Endothelial cell (in vitro differentiated cells): Measurements from ENCODE around the gene DHRS7C. TPM values are rescaled to one million over a fixed set of nuclear protein-coding genes. Genes with fewer than 3 reads are reported as not detected.
"Not testable (repeated sequence)": the region's sequence is repeated elsewhere in the genome, so short reads cannot be mapped to it uniquely, and the experiment has no call there.

Source experiments
- DNase-seq: peaks from one replicate; pipeline ENCODE4 v3.0.0; 2021; ENCODE audit warnings: low spot score
- H3K27ac Mint-ChIP-seq: one replicate; pipeline ENCODE4 v1.8.0; 2021; ENCODE audit warnings: mixed read lengths, inconsistent platforms; ENCODE audit not compliant: unreplicated experiment
- H3K27me3 Mint-ChIP-seq: one replicate; pipeline ENCODE4 v1.8.0; 2021; ENCODE audit warnings: mild to moderate bottlenecking, moderate library complexity, mixed read lengths, inconsistent platforms; ENCODE audit not compliant: unreplicated experiment
- H3K36me3 Mint-ChIP-seq: one replicate; pipeline ENCODE4 v1.8.0; 2021; ENCODE audit warnings: mild to moderate bottlenecking, low read depth, mixed read lengths, inconsistent platforms; ENCODE audit not compliant: unreplicated experiment
- H3K4me1 Mint-ChIP-seq: one replicate; pipeline ENCODE4 v1.8.0; 2021; ENCODE audit warnings: mild to moderate bottlenecking, mixed read lengths, inconsistent platforms; ENCODE audit not compliant: unreplicated experiment
- H3K4me3 Mint-ChIP-seq: one replicate; pipeline ENCODE4 v1.8.0; 2021; ENCODE audit warnings: mild to moderate bottlenecking, mixed read lengths, inconsistent platforms; ENCODE audit not compliant: unreplicated experiment
- H3K9me3 Mint-ChIP-seq: one replicate; pipeline ENCODE4 v1.8.0; 2021; ENCODE audit warnings: mixed read lengths, inconsistent platforms; ENCODE audit not compliant: unreplicated experiment
- total RNA-seq: library from RNA; stranded (reverse); fragmentation: NEBNext Ultra II Directional; extraction: Animal tissue kit (Norgen Biotek cat#: 25700); gene quantifications from one replicate; pipeline ENCODE4 v1.2.1, GENCODE V29; 2021; ENCODE audit not compliant: unreplicated experiment
- TF ChIP-seq, protein P1 (sequence below): fragments of 200-600 bp; sonication (generic); IDR thresholded peaks from one replicate; pipeline ENCODE4 v1.5.0; 2021; ENCODE audit warnings: antibody characterized with exemption; ENCODE audit not compliant: unreplicated experiment

DHRS7C gene
- total RNA-seq, 1 donor from 2014 or later = 0.31 TPM

DNA sequence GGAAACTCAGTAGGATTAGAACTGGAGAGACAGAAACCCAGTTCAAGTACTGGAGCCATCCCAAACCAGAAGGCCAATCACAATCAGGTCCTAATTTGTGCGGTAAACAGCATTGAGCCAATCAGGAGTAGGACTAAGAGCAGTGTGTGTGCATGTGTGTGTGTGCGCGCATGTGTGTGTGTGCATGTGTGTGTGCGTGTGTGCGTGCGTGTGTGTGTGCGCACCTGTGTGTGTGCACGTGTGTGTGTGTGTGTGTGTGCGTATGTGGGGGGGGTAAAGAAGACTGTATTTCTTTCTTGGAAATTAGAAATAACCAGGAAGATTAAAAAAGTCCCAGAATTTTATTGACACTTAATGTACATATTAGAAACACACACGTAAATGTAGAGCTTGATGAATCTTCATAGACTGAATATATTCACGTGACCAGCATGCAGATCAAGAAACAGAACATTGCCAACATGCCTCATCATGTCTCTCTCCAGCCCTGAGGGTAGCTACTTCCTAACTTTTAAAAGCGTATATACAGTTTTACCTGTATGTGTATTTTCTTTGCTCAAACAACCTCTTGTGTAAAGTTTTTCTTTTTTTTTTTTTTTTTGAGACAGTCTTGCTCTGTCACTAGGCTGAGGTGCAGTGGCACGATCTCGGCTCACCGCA is 919 bp upstream of the DHRS7C start:
- H3K27ac Mint-ChIP-seq = no peak overlapping the region
- no peaks in the 10 kb centered on the region for H3K9me3 Mint-ChIP-seq
- H3K27me3 Mint-ChIP-seq = no peaks in the 10 kb centered on the region
- TF ChIP-seq, protein P1, sequence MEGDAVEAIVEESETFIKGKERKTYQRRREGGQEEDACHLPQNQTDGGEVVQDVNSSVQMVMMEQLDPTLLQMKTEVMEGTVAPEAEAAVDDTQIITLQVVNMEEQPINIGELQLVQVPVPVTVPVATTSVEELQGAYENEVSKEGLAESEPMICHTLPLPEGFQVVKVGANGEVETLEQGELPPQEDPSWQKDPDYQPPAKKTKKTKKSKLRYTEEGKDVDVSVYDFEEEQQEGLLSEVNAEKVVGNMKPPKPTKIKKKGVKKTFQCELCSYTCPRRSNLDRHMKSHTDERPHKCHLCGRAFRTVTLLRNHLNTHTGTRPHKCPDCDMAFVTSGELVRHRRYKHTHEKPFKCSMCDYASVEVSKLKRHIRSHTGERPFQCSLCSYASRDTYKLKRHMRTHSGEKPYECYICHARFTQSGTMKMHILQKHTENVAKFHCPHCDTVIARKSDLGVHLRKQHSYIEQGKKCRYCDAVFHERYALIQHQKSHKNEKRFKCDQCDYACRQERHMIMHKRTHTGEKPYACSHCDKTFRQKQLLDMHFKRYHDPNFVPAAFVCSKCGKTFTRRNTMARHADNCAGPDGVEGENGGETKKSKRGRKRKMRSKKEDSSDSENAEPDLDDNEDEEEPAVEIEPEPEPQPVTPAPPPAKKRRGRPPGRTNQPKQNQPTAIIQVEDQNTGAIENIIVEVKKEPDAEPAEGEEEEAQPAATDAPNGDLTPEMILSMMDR = no peak
- peaks cover 11% of the 10 kb centered on the region for H3K4me1 Mint-ChIP-seq
- H3K36me3 Mint-ChIP-seq = no peaks in the 10 kb centered on the region
- DNase-seq = no peak
- H3K4me3 Mint-ChIP-seq = no peak overlapping the region

GRCh38 chr17:9790316-9790715 is 1.1 kb downstream of the DHRS7C start:
- Mint-ChIP-seq H3K27ac (no peak overlapping the region), H3K27me3 (no peaks in the 10 kb centered on the region), H3K4me1 (peaks cover 4% of the 10 kb centered on the region), H3K36me3 (no peaks in the 10 kb centered on the region), H3K4me3 (no peak overlapping the region), H3K9me3 (no peaks in the 10 kb centered on the region)
- TF ChIP-seq, protein P1 = no peak
- no peak for DNase-seq

GRCh38 chr17:9788601-9789000 is 2.8 kb downstream of the DHRS7C start:
- no peaks in the 10 kb centered on the region for H3K9me3 Mint-ChIP-seq
- peaks cover 4% of the 10 kb centered on the region for H3K4me1 Mint-ChIP-seq
- no peak for DNase-seq
- TF ChIP-seq, protein P1 = no peak
- no peaks in the 10 kb centered on the region for H3K27me3 Mint-ChIP-seq
- H3K4me3 Mint-ChIP-seq = no peak overlapping the region
- H3K36me3 Mint-ChIP-seq = no peaks in the 10 kb centered on the region
- H3K27ac Mint-ChIP-seq = no peak overlapping the region

DNA sequence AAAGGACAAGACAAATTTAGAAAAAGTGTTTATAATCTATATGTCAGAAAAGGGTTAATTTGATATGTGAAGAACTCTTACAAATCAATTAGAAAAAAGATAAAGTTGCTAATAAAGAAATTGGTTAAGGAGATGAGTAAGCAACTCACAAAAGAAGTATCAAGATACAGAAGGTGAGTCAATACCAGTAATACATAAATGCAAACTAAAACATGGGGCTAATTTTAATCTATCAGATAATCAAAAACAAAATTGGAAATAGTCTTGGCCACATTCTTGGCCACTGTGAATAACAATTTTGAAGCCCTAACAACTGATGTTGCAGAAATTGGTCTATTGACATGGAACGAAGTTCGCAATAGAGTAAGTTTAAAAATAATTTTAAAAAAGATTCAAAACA is 6.8 kb downstream of the DHRS7C start:
- no peak for DNase-seq
- TF ChIP-seq, protein P1 = no peak
- no peaks in the 10 kb centered on the region for H3K27me3 Mint-ChIP-seq
- H3K9me3 Mint-ChIP-seq = no peaks in the 10 kb centered on the region
- H3K36me3 Mint-ChIP-seq = no peaks in the 10 kb centered on the region
- H3K4me1 Mint-ChIP-seq = no peaks in the 10 kb centered on the region
- no peak overlapping the region for H3K27ac Mint-ChIP-seq
- H3K4me3 Mint-ChIP-seq = no peak overlapping the region

DNA sequence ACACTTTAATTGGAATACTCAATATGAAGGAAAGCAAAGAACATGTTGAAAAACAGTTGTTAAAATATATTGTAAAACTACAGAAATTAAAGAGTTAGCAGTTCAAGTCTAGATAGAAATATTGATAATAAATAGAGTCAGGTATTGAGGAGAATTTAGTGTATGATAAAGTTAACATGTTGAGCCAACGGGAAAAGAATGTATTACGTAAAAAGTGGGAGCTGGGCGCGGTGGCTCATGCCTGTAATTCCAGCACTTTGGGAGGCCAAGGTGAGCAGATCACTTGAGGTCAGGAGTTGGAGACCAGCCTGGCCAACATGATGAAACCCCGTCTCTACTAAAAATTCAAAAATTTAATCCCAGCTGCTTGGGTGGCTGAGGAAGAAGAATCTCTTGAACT is 7.9 kb downstream of the DHRS7C start:
- H3K9me3 Mint-ChIP-seq, H3K27me3 Mint-ChIP-seq, H3K4me3 Mint-ChIP-seq, H3K4me1 Mint-ChIP-seq, H3K36me3 Mint-ChIP-seq, DNase-seq, H3K27ac Mint-ChIP-seq: not testable (repeated sequence)
